IMR-90 (cell line): ENCODE results near the gene VHLL. TPM values are rescaled to one million over a fixed set of nuclear protein-coding genes. Genes with fewer than 3 reads are reported as not detected.

Source experiments
- ATAC-seq: fragments of 200-7000 bp; cut with Tn5 transposase; 2 replicates; pipeline ENCODE4 v1.9.1; 2020; ENCODE audit warnings: low read depth, mild to moderate bottlenecking, moderate library complexity
- BruUV-seq: library from RNA; stranded (reverse); fragments of 400-500 nt; replicated peaks from 2 replicates; lab custom pipeline; 2021; lab: Mats Ljungman, UMichigan
- CTCF ChIA-PET: fragments of 300-600 bp; formaldehyde crosslinking; extraction: SDS; loops from one replicate; lab custom pipeline; 2021; ENCODE audit warnings: antibody characterized with exemption; lab: Yijun Ruan, JAX
- POLR2A ChIA-PET: fragments of 300-600 bp; sonication (Branson Sonifier 250); formaldehyde crosslinking; loops from one replicate; lab custom pipeline; 2022; ENCODE audit warnings: antibody characterized with exemption; ENCODE audit not compliant: unreplicated experiment; lab: Charles Lee
- DNase-seq: peaks from one replicate; pipeline ENCODE4 v3.0.0; 2013
- H2AFZ ChIP-seq: replicated peaks from 2 replicates; pipeline ENCODE3; 2013; ENCODE audit warnings: low read length, mild to moderate bottlenecking; ENCODE audit not compliant: poor library complexity
- H2AK5ac ChIP-seq: 2 replicates; pipeline ENCODE4 v1.6.1; 2013; ENCODE audit warnings: low read depth, low read length, inconsistent platforms
- H2AK9ac ChIP-seq: replicated peaks from 2 replicates; pipeline ENCODE3; 2013; ENCODE audit warnings: mild to moderate bottlenecking, low read depth, low read length, moderate library complexity; ENCODE audit not compliant: poor library complexity
- H2BK120ac ChIP-seq: 2 replicates; pipeline ENCODE4 v1.6.1; 2013; ENCODE audit warnings: low read depth, low read length, inconsistent platforms
- H2BK15ac ChIP-seq: 3 replicates; pipeline ENCODE4 v1.6.1; 2013; ENCODE audit warnings: low read depth, low read length, inconsistent platforms
- H2BK20ac ChIP-seq: 2 replicates; pipeline ENCODE4 v1.6.1; 2013; ENCODE audit warnings: low read depth, mild to moderate bottlenecking, inconsistent platforms, low read length, moderate library complexity
- H2BK5ac ChIP-seq: 2 replicates; pipeline ENCODE4 v1.6.1; 2013; ENCODE audit warnings: mild to moderate bottlenecking, low read depth, low read length, inconsistent platforms; ENCODE audit not compliant: poor library complexity, severe bottlenecking
- H3K14ac ChIP-seq: replicated peaks from 2 replicates; pipeline ENCODE4 v1.6.1; 2013; ENCODE audit warnings: low read depth, low read length, inconsistent platforms
- H3K18ac ChIP-seq: 2 replicates; pipeline ENCODE4 v1.6.1; 2013; ENCODE audit warnings: low read depth, low read length, control low read depth
- H3K23ac ChIP-seq: 2 replicates; pipeline ENCODE4 v1.6.1; 2013; ENCODE audit warnings: low read depth, low read length, inconsistent platforms
- H3K27ac ChIP-seq: 2 replicates; pipeline ENCODE4 v1.5.1; 2013; ENCODE audit warnings: mild to moderate bottlenecking, control low read depth, low read length; ENCODE audit not compliant: insufficient read depth
- H3K27me3 ChIP-seq: 2 replicates; pipeline ENCODE4 v1.6.1; 2013; ENCODE audit warnings: low read length; ENCODE audit not compliant: control insufficient read depth, insufficient read depth
- H3K36me3 ChIP-seq: 2 replicates; pipeline ENCODE4 v1.6.1; 2013; ENCODE audit warnings: low read length, mixed read lengths; ENCODE audit not compliant: control insufficient read depth, insufficient read depth
- H3K4ac ChIP-seq: 2 replicates; pipeline ENCODE4 v1.6.1; 2013; ENCODE audit warnings: low read depth, low read length, inconsistent platforms
- H3K4me1 ChIP-seq: 2 replicates; pipeline ENCODE4 v1.6.1; 2013; ENCODE audit warnings: low read length, mixed read lengths; ENCODE audit not compliant: control insufficient read depth, insufficient read depth
- H3K4me2 ChIP-seq: 2 replicates; pipeline ENCODE4 v1.6.1; 2013; ENCODE audit warnings: low read depth, mild to moderate bottlenecking, control low read depth, low read length, moderate library complexity
- H3K4me3 ChIP-seq: 2 replicates; pipeline ENCODE4 v1.5.1; 2013; ENCODE audit warnings: low read depth, mild to moderate bottlenecking, control low read depth, low read length, moderate library complexity; ENCODE audit not compliant: insufficient read depth
- H3K56ac ChIP-seq: 2 replicates; pipeline ENCODE4 v1.6.1; 2013; ENCODE audit warnings: low read length, inconsistent platforms; ENCODE audit not compliant: insufficient read depth; ENCODE audit errors: extremely low read depth
- H3K79me1 ChIP-seq, 2 experiments: 2 replicates each; pipeline ENCODE4 v1.6.1; 2013; ENCODE audit warnings: low read length in 2 of 2, inconsistent platforms in 1 of 2, low read depth in 1 of 2
- H3K9ac ChIP-seq: 2 replicates; pipeline ENCODE4 v1.6.1; 2013; ENCODE audit warnings: low read depth, low read length, control low read depth
- H3K9me1 ChIP-seq: 2 replicates; pipeline ENCODE4 v1.6.1; 2013; ENCODE audit warnings: low read length, inconsistent platforms; ENCODE audit not compliant: insufficient read depth
- H3K9me3 ChIP-seq: 2 replicates; pipeline ENCODE4 v1.6.1; 2013; ENCODE audit warnings: low read length; ENCODE audit not compliant: control insufficient read depth, insufficient read depth
- H4K20me1 ChIP-seq: 2 replicates; pipeline ENCODE4 v1.6.1; 2013; ENCODE audit warnings: low read length, inconsistent platforms; ENCODE audit not compliant: insufficient read depth
- H4K5ac ChIP-seq: 2 replicates; pipeline ENCODE4 v1.6.1; 2013; ENCODE audit warnings: mild to moderate bottlenecking, low read depth, low read length, control low read depth
- H4K8ac ChIP-seq, 2 experiments: 2 replicates each; pipeline ENCODE4 v1.6.1; 2013; ENCODE audit warnings: low read depth in 2 of 2, low read length in 2 of 2, control low read depth in 1 of 2, inconsistent platforms in 1 of 2
- H4K91ac ChIP-seq: 2 replicates; pipeline ENCODE4 v1.6.1; 2013; ENCODE audit warnings: low read depth, low read length, inconsistent platforms; ENCODE audit not compliant: insufficient read depth
- CEBPB ChIP-seq: IDR thresholded peaks from 2 replicates; pipeline ENCODE4 v1.6.1; 2012; ENCODE audit warnings: low read depth, low read length, improper control_type of control experiment
- MAZ ChIP-seq: IDR thresholded peaks from 2 replicates; pipeline ENCODE4 v1.6.1; 2012; ENCODE audit warnings: low read depth, mild to moderate bottlenecking, low read length, improper control_type of control experiment, moderate library complexity, borderline replicate concordance
- WGBS, 2 experiments: methylation state at CpG; one replicate each; pipeline versions ENCODE4 v1.1.5 to v1.1.7; 2013; ENCODE audit warnings: missing lambda C conversion rate in 2 of 2; ENCODE audit not compliant: insufficient read length in 1 of 2; ENCODE audit errors: extremely low coverage in 2 of 2; 5-methylcytosine and 5-hydroxymethylcytosine counted together
- dilution Hi-C: fragments of 300-500 bp; cut with HindIII; formaldehyde crosslinking; loops from one replicate; pipeline ENCODE4 v1.14.3; 2018; ENCODE audit warnings: low sequenced_read_pairs; ENCODE audit not compliant: unreplicated experiment
- in situ Hi-C: fragments of 300-500 bp; cut with MboI; formaldehyde crosslinking; loops from 3 replicates; pipeline ENCODE4 v1.14.3; 2019; ENCODE audit warnings: low sequenced_read_pairs, inconsistent platforms, mixed read lengths
- intact Hi-C: fragments of 100-400 bp; cut with micrococcal nuclease; formaldehyde crosslinking; loops from 2 replicates; pipeline ENCODE4 v1.10.0; 2022
- polyA plus RNA-seq, 3 experiments: library from polyadenylated mRNA; depleted of rRNA; stranded (reverse); fragments of >200 nt; gene quantifications; 2 replicates each; pipeline ENCODE4 v1.2.3, GENCODE V29; 2012; ENCODE audit warnings: low replicate concordance in 1 of 3
- total RNA-seq: library from RNA; depleted of rRNA; stranded (reverse); fragments of >200 nt; gene quantifications from 2 replicates; pipeline ENCODE4 v1.2.3, GENCODE V29; 2012

VHLL gene
- total and polyA plus RNA-seq, 2 of the 4 experiments (the other 2 are of a cell fraction) = not detected

DNA sequence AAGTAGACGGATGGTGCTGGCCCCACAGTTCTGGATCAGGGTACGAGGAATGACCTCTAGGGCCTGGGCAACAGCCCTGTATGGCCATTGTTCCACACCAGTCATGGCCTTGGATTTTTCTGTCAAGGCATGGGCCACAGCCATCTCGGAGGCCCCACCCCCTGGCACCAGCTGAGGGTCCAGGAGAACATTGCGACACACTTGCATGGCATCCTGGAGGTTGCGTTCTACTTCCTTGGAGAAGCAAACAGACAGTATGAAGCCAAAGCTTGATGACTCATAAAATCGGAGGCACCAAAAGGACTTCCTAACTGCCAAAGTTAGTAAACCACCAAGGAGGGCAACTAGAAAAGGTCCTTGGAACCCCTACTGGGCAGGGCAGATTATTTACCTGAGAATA lies 11.9 kb upstream of the VHLL start:
- H4K91ac ChIP-seq = no peak overlapping the region
- no peak overlapping the region for H3K4ac ChIP-seq
- H3K14ac ChIP-seq = no peak overlapping the region
- peak; percentile 36 for ATAC-seq
- no peak overlapping the region for H4K5ac ChIP-seq
- H3K9me1 ChIP-seq = peaks cover 9% of the 10 kb centered on the region
- H3K4me2 ChIP-seq = no peak overlapping the region
- intact Hi-C loops = loop anchor here (10.0 kb wide), 1 partner anchor 216 kb away; no protein-coding TSS in a partner anchor
- H3K9ac ChIP-seq = no peak overlapping the region
- DNase-seq = peak; percentile 47
- peaks cover 61% of the 10 kb centered on the region for H3K36me3 ChIP-seq
- H2BK20ac ChIP-seq = no peak overlapping the region
- H3K4me3 ChIP-seq = no peak overlapping the region
- H2BK5ac ChIP-seq = no peak overlapping the region
- H3K27me3 ChIP-seq = no peaks in the 10 kb centered on the region
- no peak overlapping the region for H2AK9ac ChIP-seq
- ChIA-PET CTCF (no interaction called here), POLR2A (no interaction called here)
- TF ChIP-seq CEBPB (peak; percentile 96), MAZ (no peak)
- 97% methylated on average over 5 of the region's 6 CpGs; no CpG with 5 or more reads in 1 of the 2 experiments for whole genome bisulfite sequencing, 2 experiments
- BruUV-seq = no TSS peak
- in situ Hi-C loops = no loop called here
- no peak overlapping the region for H3K27ac ChIP-seq
- peaks cover 3% of the 10 kb centered on the region for H3K4me1 ChIP-seq
- H3K23ac ChIP-seq = no peak overlapping the region
- dilution Hi-C loops = no loop called here
- no peak overlapping the region for H3K18ac ChIP-seq
- no peak overlapping the region for H2BK120ac ChIP-seq
- H2AFZ ChIP-seq = no peak overlapping the region
- no peaks in the 10 kb centered on the region for H3K9me3 ChIP-seq
- no peak overlapping the region for H4K8ac ChIP-seq
- no peak overlapping the region for H3K56ac ChIP-seq
- peaks cover 9 to 24% of the 10 kb centered on the region in 2 experiments; a peak in 2 of 4 replicates for H3K79me1 ChIP-seq
- H2BK15ac ChIP-seq = no peak overlapping the region
- H4K20me1 ChIP-seq = peaks cover 8% of the 10 kb centered on the region; the same call in 1 of the 2 replicates
- H2AK5ac ChIP-seq = no peak overlapping the region
